HG03025 (cell line): ENCODE measurements around the gene NOTCH2NLA.
"Not testable (repeated sequence)": the region's sequence is repeated elsewhere in the genome, so short reads cannot be mapped to it uniquely, and the experiment has no call there.

Experiments
- ATAC-seq: cut with Tn5 transposase; IDR thresholded peaks from one replicate; pipeline ENCODE4 v1.9.1; 2021; ENCODE audit warnings: mild to moderate bottlenecking, moderate library complexity; ENCODE audit not compliant: unreplicated experiment, low FRiP score

Gene NOTCH2NLA

GRCh38 chr1:146228710-146229477 lies at the start of gene NOTCH2NLA:
NOTCH2NLA (minus strand) TSS chr1:146229021; CDS start chr1:146189337, 39,684 bp downstream.
- ATAC-seq = not testable (repeated sequence)

DNA sequence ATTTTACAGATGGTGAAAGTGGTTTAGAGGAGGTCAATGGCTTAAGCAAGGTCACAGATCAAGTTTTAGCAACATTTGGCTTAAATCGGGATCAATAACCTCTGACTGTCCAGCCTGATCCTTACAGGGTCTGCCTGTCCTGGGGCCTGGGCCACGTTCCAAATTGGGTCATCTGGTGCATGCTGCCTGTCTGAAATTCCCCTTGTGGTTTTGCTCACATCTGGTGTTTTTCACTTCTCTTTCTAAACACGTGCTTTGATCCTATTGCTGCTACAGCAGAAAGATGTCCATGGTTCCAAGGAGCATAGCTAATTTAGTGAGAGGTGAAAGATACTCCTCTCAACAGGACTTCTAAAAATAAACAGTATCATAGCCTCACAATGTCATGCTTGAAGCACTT lies 49.5 kb upstream of the NOTCH2NLA start:
- peak; percentile 52 for ATAC-seq

DNA sequence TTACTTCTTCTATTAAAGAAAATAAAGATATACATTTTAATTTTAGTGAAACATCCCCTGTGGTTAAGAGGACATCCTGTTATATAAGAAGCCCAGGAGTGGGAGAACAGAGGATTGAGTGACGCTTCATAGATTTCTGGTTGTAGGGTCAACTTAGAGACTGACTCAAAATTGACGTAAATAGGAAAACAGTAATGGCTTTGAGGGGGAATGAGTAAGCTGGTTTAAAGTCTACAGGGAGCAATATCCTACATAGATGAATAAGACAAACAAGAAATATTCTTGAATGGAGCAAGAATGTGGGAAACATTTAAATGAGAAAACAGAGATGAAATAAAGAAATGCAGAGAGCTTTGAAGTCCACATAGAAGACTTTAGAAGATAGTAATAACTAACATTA lies 48.3 kb upstream of the NOTCH2NLA start:
- not testable (repeated sequence) for ATAC-seq

- not testable (repeated sequence) for ATAC-seq
These were observed 45.3 kb upstream of the NOTCH2NLA start for GRCh38 chr1:146274083-146274482.

DNA sequence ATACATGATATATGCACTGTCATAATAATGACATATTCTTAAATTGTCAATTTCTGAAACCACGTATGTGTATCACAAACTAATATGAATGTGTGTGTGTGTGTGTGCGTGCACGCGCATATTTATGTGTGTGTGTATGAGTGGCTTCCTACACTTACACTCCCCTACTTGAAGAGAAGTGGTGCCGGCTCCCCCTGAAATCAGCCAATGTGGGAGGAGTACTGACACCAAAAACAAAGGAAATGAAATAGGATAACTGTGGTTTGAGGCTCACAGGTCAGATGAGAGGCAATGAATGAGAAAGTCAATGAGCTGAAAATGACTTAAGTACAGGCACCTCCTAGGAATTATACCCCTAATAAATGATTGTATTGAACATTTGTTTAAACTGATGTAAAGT lies 44.4 kb upstream of the NOTCH2NLA start:
- ATAC-seq = not testable (repeated sequence)

DNA sequence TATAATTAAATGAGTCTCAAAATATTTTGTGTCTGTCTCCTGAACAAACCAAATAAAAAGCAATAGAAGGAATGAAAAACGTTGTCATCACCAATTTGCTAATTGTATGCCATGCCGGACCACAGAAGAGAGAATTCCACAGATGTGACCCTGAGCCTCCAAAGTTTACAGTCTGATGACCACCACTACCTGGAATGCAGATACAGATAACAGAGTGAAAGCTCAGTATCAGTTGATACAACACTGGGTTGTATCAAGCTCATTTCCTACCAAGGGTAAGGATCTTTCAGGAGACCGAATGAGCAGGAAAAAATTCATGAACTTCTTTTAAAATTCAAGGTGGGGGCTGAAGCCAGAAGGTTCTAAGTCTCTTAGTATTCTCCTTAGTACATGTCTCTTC lies 43.9 kb upstream of the NOTCH2NLA start:
- ATAC-seq = not testable (repeated sequence)

DNA sequence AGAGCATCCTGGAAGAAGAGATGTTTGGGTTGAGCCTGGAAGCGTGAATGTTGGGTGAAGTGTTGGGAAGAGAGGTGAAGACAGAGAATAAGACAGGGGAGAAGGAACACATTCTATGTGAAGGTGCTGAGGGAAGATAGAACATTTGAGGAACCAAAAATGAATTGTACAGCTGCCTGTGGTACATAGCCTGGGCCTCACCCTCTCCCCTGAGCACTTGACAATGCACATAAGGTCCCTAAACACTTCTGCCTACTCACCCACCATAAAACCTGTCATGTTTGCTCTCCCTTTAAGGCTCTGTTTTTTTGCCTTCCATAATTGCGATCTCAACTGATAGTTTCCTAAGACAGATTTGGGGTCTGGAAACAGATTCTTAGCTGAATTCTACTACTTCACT lies 43.2 kb upstream of the NOTCH2NLA start:
- not testable (repeated sequence) for ATAC-seq

- not testable (repeated sequence) for ATAC-seq
These were observed 41.3 kb upstream of the NOTCH2NLA start for GRCh38 chr1:146270129-146270528.

DNA sequence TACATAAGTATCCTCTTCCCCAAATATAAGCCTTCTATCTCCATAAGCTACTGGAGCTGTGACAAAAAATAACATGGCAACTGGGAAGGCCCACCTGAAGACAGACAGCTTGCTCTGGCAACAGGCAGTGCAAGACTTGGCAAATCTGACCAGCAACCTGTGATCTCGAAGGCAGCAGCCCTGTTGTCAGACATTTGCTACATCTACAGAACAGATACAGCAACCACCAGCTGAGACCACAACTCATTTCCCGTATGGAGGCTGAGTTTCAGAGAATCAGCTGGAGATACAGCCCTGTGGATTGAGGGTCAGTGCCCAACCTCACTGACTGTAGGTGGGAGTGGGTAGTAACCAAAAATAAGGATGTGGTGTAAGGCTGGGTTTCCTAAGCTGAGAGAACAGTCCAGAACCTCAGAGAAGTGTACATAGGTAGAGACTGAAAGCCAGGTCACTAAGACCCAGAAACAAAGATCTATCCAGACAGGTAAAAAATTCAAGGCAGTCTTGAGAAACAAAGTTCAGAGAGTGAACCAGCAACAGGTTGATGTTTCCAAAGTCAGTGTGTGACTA lies 37.4 kb upstream of the NOTCH2NLA start:
- ATAC-seq = not testable (repeated sequence)

- ATAC-seq = not testable (repeated sequence)
These were observed 35.9 kb upstream of the NOTCH2NLA start for GRCh38 chr1:146264761-146265160.

DNA sequence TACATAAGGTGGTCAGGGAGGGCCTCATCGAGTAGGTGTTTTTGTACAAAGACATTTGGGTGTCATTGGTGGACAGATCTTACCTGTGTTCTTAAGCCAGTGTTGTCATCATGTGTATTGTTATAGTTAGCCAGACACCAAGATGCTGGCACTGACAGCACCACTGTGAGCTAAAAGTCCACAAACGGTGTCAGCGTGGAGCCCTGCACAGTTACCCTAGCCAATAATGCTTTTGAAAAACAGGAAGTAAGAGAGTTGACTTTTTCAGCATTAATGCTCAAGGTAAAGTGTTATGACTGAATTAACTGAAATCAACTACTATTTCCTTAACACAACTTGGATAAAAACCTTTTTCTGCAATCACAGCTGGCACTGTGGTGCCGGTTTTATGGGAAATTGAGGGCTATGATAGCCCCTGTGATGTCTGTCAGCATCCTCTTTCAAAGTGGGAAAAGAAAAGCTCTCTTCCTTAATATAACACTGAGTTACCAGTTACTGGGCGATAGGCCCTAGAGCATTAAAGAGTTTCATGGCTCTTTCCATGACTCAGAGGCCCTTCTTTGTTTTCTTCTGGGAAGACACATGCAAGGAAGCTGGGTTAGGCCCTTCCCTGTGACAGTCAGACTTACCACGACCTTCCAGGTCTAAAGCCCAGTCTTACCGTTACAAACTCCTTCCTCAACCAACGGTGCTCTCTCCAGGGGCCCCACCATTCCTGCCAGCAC lies 31.3 kb upstream of the NOTCH2NLA start:
- not testable (repeated sequence) for ATAC-seq

- ATAC-seq = not testable (repeated sequence)
These were observed 29.3 kb upstream of the NOTCH2NLA start for GRCh38 chr1:146257992-146258552.

GRCh38 chr1:146254569-146255197 lies 25.9 kb upstream of the NOTCH2NLA start:
- ATAC-seq = not testable (repeated sequence)

DNA sequence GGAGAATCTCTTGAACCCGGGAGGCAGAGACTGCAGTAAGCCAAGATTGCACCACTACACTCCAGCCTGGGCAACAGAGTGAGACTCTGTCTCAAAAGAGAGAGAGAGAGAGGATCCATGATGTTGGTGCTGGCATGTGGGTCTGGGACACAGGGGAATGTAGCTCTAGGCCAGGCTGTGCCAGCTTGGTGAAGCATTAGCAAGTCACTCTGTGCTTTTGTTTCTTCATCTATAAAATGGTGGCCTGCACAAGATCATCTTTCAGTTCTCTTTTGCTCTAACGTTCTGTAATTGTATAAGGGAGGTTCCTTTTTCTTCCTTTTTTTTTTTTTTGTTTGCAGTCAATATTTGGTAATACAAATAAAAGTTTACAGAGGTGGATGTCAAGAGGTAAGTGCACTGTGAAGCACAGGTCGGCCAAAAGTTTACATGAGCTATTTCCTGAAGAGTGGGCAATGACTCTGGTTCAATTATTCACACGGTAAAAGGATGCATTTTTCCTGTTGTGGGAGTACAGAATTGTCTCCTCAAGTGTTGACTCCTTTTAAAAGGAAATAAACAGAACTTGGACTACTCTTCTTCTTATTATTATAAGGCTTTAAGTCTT lies 24.5 kb upstream of the NOTCH2NLA start:
- not testable (repeated sequence) for ATAC-seq

DNA sequence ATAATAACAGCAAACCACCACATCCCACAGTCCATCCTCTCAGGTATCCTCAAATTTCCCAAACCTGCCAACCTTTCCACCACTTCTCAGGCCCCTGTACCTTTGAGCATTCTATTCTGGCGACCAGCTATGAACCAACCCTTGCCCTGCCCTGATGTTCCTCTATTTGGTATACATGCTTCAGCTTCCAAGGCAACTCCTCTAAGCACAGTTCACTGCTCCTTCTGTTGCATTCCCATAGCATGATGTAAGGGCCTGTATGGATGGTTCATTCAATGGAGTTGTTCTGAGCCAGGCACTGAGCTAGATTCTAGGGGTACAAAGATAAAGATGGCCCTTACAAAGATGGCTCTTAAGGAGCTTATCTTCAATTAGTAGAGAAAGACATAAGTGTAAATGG lies 22.7 kb upstream of the NOTCH2NLA start:
- ATAC-seq = not testable (repeated sequence)

GRCh38 chr1:146248643-146249042 lies 19.8 kb upstream of the NOTCH2NLA start:
- ATAC-seq = not testable (repeated sequence)

DNA sequence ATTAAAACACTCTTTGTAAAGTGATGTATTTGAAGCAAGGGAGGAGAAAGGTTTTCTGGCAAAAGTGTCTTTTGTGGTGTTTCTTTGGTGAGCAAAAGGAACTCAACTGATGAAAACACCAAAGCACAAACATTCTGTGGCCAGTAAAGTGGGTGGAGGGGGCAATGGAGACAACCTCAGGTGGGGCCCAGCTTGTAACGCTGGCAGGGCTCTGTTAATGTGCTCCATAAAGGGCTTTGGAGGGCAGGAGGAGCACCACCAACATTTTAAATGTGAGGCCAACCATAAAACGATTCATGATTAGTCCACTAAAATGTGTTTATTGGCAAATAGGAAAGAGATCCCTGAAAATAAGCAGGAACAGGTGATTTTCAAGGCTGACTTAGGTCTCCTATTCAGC lies 7.8 kb upstream of the NOTCH2NLA start:
- ATAC-seq = not testable (repeated sequence)

DNA sequence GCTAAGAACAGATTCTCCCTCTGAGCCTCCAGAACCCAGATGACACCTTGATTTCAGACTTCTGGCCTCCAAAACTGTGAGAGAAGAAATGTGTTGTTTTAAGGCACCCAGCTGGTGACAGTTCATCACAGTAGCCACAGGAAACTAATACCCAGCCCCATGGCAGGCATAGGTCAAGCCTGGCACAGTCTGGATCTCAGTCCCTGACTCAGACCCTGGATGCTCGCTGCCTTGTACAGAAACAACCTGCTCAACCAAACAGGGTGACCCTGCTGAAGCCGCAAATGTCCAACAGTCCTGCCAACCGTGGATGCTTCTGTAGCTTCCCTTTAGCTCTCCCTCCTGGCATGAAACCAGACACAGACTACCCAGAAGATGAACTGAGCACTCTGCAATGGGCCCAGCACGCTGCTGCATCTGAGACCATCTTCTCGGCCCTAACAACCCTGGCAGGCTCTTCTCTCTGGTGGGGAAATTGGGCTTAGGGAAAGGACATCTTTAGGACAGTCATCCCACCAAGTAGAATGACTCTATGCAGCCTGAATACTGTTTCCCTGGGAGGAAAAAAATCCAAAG lies 7.3 kb upstream of the NOTCH2NLA start:
- ATAC-seq = not testable (repeated sequence)

DNA sequence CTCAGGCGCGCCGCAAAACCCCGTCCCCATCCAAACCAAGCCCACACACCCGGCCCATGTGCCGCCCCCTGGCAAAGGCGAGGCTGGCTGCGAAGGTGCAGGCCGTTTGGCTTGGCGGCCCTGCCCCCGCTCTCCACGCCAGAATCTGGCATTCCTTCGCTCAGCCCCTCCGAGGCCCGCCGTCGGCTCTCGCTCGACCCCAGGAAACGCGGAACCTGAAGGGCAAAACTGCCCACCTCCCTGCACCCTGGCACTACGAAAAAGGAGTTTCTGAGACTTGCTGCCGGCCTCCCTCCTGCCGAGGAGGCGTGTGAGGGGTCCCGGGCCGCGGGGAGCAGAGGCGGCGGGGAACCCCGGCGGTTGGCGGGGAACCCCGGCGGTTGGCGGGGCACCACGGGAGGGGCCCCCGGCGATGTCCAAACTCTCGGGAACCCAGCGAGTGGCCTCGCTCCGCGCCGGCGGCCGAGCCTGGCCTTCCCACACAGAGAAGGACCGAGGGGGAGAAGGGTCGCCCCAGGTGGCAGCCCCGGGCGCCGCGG lies 608 bp downstream of the NOTCH2NLA start:
- ATAC-seq = not testable (repeated sequence)
